DMS153 treated with DMSO at 0.1 percent for 48 hours (cell line): ENCODE results near the gene TXNDC8.
"Not testable (repeated sequence)": the region's sequence is repeated elsewhere in the genome, so short reads cannot be mapped to it uniquely, and the experiment has no call there.

Source experiments
- DNase-seq: peaks from one replicate; lab custom pipeline; 2025; ENCODE audit not compliant: unreplicated experiment; lab: John Stamatoyannopoulos, UW

Gene TXNDC8

GRCh38 chr9:110337727-110338126 is at the start of gene TXNDC8:
TSS of gene TXNDC8 (minus strand) at chr9:110337863.
- DNase-seq: no peak

DNA sequence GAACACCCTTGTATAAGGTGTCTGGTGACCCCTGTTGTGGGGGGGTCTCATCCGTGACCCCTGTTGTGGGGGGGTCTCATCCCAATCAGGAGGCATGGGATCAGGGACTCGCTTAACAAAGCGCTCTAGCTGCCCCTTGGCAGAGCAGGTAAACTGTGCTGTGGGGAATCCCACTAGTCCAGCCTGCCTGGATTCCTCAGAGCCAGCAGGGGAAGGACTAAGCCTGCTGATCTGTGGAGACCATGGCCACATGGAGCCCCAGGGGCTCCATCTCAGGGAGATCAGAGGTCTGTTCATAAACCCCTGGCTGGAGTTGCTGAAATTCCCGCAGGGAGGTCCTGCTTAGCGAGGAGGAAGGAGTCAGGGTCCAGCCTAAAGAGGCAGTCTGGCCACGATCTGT is 45.8 kb upstream of the TXNDC8 start:
- DNase-seq: no peak

DNA sequence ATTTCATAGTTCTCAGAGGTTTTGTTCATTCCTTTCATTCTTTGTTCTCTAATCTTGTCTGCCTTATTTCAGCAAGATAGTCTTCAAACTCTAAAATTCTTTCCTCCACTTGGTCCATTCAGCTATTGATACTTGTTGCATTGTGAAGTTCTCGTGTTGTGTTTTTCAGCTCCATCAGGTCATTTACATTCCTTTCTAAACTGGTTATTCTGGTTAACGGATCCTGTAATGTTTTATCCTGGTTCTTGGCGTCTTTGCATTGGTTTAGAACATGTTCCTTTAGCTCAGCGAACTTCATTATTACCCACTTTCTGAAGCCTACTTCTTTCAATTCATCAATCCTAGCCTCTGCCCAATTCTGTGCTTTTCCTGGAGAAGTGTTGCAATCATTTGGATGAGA is 45.1 kb upstream of the TXNDC8 start:
- DNase-seq: no peak

- DNase-seq: no peak
These were observed 33.8 kb upstream of the TXNDC8 start for GRCh38 chr9:110371411-110372007.

GRCh38 chr9:110370315-110370714 is 32.7 kb upstream of the TXNDC8 start:
- DNase-seq: no peak

GRCh38 chr9:110364451-110364850 is 26.8 kb upstream of the TXNDC8 start:
- no peak for DNase-seq

- DNase-seq: not testable (repeated sequence)
These were observed 21.3 kb upstream of the TXNDC8 start for GRCh38 chr9:110358992-110359391.

- no peak for DNase-seq
These were observed 19.8 kb upstream of the TXNDC8 start for GRCh38 chr9:110357505-110357904.

DNA sequence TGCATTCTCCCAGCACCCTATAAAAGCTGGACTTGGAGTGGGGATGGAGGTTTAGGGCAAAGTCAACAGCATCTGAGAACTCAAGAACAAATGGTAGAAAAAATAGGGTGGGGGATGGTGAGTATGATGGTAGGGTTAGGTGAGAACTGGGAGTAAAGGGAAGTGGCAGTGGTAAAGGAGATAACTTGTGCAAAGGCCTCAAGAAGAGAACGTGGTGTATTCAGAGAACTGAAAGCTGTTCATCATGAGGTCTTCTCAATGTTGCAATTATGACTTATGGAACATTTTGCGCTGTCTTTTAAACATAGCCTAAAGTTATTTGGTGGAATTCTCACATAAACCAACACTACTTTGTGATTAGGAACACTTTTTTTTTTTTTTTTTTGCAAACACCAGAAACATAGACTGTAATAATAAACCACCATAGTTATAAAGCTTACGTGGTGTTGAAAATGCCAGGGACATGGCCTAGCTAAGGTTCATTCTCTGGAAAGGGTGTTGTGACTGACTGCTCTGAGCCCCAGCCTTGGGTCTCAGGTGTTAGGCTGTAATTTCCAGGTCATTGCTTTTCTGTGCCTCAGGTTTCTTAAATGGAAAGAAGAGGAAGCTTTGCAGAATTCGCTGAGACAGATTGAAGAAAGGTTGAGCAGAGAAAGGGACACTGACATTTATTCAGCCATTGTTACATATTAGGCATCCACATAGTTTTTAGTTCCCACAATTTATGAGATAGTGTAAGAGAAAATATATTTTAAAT is 19.2 kb upstream of the TXNDC8 start:
- no peak for DNase-seq

DNA sequence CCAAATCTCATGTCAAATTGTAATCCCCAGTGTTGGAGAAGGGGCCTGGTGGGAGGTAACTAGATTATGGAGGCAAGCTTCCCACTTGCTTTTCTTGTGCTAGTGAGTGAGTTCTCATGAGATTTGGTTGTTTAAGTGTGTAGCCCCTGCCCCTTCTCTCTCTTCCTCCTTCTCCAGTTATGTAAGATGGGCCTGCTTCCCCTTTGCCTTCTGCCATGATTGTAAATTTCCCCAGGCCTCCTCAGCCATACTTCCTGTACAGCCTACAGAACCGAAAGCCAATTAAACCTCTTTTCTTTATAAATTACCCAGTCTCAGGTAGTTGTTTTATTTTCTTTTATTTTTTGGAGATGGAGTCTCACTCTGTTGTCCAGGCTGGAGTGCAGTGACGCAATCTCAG is 18.2 kb upstream of the TXNDC8 start:
- no peak for DNase-seq

GRCh38 chr9:110351009-110351467 is 13.4 kb upstream of the TXNDC8 start:
- no peak for DNase-seq

GRCh38 chr9:110346325-110346724 is 8.7 kb upstream of the TXNDC8 start:
- DNase-seq: no peak

- DNase-seq: no peak
These were observed 7.2 kb upstream of the TXNDC8 start for GRCh38 chr9:110344821-110345220.

- DNase-seq: no peak
These were observed 5.9 kb upstream of the TXNDC8 start for GRCh38 chr9:110343551-110343950.

GRCh38 chr9:110340306-110340705 is 2.6 kb upstream of the TXNDC8 start:
- no peak for DNase-seq

GRCh38 chr9:110338143-110338542 is 480 bp upstream of the TXNDC8 start:
- DNase-seq: no peak

- DNase-seq: no peak
These were observed 1.3 kb downstream of the TXNDC8 start for GRCh38 chr9:110336363-110336762.

DNA sequence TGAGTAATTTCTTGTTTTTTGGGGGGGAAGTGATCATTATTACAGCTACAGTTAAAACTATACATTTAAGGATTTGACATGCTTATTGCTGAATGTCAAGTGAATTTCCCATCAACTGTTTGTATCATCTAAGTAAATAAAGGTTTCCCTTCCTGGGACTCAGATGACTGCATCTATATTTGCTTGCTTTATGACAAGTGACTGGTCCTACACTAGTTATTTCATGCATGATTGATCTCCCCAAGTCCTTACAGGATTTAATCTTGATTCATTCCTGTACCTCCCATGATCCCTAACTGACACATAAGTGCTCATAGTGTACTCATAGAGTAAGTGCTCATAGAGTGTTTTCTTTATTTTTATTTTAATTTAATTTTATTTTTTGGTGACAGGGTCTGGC is 2.8 kb downstream of the TXNDC8 start:
- DNase-seq: no peak

- no peak for DNase-seq
These were observed 3.5 kb downstream of the TXNDC8 start for GRCh38 chr9:110334183-110334582.

GRCh38 chr9:110332766-110333165 is 4.9 kb downstream of the TXNDC8 start:
- no peak for DNase-seq

GRCh38 chr9:110330484-110331105 is 7.1 kb downstream of the TXNDC8 start:
- no peak for DNase-seq

- no peak for DNase-seq
These were observed 7.9 kb downstream of the TXNDC8 start for GRCh38 chr9:110329639-110330230.
